ENCODE data around the gene ZNF324.

The ZNF324 gene

GRCh38 chr19:58518256-58519086 lies 51.6 kb downstream of the ZNF324 start:
- FAIRE-seq (no peak), DNase-seq (ENCODE audit: insufficient read length, low spot score) (no peak)
- no peak for TF ChIP-seq POLR2A (IDR thresholded peaks at IDR 0.05; ENCODE audit: low read depth, low read length)

- DNase-seq (ENCODE audit: insufficient read length, low spot score), result peak; percentile 92
- no peak for FAIRE-seq
- 0 out of 2 replicates have a peak, but pooled peaks have one; percentile 35 for TF ChIP-seq POLR2A (IDR thresholded peaks at IDR 0.05; ENCODE audit: low read depth, low read length)
Observed at GRCh38 chr19:58519087-58519354, 52.1 kb downstream of the ZNF324 start.

GRCh38 chr19:58519355-58520256 lies 52.7 kb downstream of the ZNF324 start, which contains the start of gene ZBTB45:
TSS of gene ZBTB45 (minus strand) at chr19:58519810. CDS start at chr19:58517673, 2,137 bp downstream.
- peak; percentile 96 for DNase-seq (ENCODE audit: insufficient read length, low spot score)
- peak; percentile 83 for TF ChIP-seq POLR2A (IDR thresholded peaks at IDR 0.05; ENCODE audit: low read depth, low read length)
- no peak for FAIRE-seq

- no peak for DNase-seq (ENCODE audit: insufficient read length, low spot score)
- FAIRE-seq, result no peak
Observed at GRCh38 chr19:58520257-58520599, 53.3 kb downstream of the ZNF324 start.

GRCh38 chr19:58521651-58522050 lies 54.8 kb downstream of the ZNF324 start:
- FAIRE-seq (no peak), DNase-seq (ENCODE audit: insufficient read length, low spot score) (no peak)
- no peak for TF ChIP-seq POLR2A (IDR thresholded peaks at IDR 0.05; ENCODE audit: low read depth, low read length)

More at GRCh38 chr19:58520257-58520599, 53.3 kb downstream of the ZNF324 start:
- no peak for TF ChIP-seq POLR2A (IDR thresholded peaks at IDR 0.05; ENCODE audit: low read depth, low read length)

- no peak for TF ChIP-seq POLR2A (IDR thresholded peaks at IDR 0.05; ENCODE audit: low read depth, low read length)
- no peak for FAIRE-seq
- no peak for DNase-seq (ENCODE audit: insufficient read length, low spot score)
Observed at GRCh38 chr19:58522709-58523108, 55.8 kb downstream of the ZNF324 start.
